IPS DF 4.7 (cell line): ENCODE measurements around the gene PHKA1.
"Not testable (repeated sequence)": the region's sequence is repeated elsewhere in the genome, so short reads cannot be mapped to it uniquely, and the experiment has no call there.

ENCODE experiments used
- DNase-seq: peaks from one replicate; pipeline ENCODE4 v3.0.0-alpha.2; 2013; ENCODE audit warnings: low spot score; ENCODE audit errors: extremely low read depth

PHKA1 gene

DNA sequence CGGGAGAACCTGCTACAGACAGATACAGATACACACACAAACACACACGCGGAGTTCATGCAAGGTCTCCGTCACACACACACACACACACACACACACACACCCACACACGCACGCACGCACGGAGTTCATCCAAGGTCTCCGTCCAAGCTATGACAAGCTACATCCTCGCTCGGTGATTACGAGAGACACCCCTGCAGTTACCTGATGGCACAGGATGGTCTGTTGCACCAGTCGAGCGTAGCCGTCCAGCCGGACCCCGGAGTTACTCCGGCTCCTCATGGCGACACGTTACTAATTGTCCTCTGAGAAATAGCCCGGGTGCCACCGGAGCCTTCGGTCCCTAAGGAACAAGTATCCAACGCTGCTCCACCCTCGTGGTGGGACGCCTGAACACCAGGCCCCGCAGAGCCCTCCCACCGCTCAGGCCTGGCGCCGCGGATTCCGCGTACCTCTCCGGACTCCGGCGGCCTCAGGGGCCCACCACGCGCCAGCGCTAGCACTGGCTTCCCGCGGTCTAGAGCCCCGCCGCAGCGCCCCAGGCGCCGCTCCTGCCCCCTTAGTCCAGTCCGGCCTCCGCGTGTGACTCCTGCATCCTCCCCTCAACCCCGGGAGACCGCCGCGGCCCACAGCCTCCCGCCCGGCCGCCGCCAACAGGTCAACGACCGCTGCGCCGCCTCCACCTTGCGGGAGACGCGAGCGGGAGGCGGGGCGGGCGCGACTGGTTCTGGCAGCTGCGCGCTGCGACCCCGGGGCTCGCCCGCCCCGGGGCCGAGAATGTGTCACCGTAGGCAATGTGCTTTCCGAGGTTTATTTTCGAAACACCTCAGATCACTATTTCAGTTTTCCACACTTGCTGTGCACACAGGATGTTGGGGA lies at the start of gene PHKA1:
Gene PHKA1, minus strand, starts transcription at position 708 of the 879 bp plus-strand sequence. Its CDS starts 426 bp downstream, at position 282.
- DNase-seq = not testable (repeated sequence)

DNA sequence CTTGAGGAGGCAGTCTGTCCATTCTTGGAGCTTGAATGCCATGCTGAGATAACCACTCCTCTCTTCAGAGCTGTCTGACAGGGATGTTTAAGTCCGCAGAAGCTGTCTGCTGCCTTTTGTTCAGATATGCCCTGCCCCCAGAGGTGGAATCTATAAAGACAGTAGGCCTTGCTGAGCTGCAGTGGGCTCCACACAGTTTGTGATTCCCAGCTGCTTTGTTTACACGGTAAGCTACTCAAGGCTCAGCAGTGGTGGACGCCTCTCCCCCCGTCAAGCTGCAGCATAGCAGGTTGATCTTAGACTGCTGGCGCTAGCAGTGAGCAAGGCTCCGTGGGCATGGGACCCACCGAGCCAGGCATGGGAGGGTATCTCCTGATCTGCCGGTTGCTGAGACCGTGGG lies 46.3 kb upstream of the PHKA1 start:
- DNase-seq = not testable (repeated sequence)

DNA sequence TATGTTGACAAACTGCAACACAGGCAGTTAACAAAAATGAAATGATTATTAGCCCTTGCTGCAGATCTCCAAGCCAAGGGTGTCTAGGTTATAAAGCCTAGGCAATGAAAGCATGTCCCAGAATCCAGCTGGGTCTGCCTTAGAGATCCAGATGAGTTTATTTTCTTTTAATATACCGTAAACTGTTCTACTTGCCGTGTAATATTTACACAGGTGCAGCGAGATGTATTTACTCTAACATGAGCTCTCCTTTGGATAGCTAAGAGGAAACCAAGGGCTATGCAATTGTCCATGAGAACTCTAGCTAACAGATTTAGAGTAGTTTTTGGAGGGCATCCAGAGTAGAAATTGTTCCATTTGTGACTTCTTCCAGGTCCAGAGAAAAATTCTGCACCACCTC lies 34.4 kb upstream of the PHKA1 start:
- DNase-seq = not testable (repeated sequence)

DNA sequence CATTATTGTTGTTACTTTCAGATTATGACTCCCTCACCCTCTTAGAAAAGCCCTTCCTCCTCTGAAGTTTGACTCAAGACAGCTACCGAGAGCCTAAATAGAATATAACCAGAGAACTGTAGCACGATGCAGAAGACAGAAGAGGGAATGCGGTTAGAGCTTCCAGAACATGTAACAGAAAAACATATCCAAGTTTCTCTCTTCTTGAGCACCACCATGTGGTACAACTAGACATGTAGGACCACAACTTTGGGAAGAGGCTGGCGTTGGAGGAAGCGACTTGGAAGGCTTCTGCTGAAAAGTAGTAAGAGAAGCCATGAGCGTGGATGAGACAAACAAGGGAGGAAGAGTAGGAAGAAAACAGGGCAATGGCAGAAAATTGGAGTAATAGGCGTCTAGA lies 31.4 kb upstream of the PHKA1 start:
- DNase-seq = not testable (repeated sequence)

GRCh38 chrX:72735561-72735960 lies 21.5 kb upstream of the PHKA1 start:
- no peak for DNase-seq

DNA sequence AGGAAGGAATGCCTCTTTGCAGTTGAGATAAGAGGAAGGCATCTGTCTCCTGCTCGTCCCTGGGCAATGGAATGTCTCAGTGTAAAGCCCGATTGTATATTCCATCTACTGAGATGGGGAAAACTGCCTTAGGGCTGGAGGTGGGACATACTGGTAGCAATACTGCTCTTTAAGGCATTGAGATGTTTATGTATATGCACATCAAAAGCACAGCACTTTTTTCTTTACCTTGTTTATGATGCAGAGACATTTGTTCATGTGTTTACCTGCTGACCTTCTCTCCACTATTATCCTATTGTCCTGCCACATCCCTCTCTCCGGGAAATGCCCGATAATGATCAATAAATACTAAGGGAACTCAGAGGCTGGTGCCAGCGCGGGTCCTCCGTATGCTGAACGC lies 19.5 kb upstream of the PHKA1 start:
- not testable (repeated sequence) for DNase-seq

- no peak for DNase-seq
Measured at GRCh38 chrX:72727846-72728245, 13.7 kb upstream of the PHKA1 start.

GRCh38 chrX:72716766-72717165 lies 2.7 kb upstream of the PHKA1 start:
- no peak for DNase-seq

GRCh38 chrX:72715546-72715945 lies 1.4 kb upstream of the PHKA1 start:
- no peak for DNase-seq

GRCh38 chrX:72714478-72714916 lies 391 bp upstream of the PHKA1 start:
- no peak for DNase-seq

GRCh38 chrX:72713130-72713529 lies 976 bp downstream of the PHKA1 start:
- no peak for DNase-seq

- no peak for DNase-seq
Measured at GRCh38 chrX:72712094-72712755, 1.9 kb downstream of the PHKA1 start.

DNA sequence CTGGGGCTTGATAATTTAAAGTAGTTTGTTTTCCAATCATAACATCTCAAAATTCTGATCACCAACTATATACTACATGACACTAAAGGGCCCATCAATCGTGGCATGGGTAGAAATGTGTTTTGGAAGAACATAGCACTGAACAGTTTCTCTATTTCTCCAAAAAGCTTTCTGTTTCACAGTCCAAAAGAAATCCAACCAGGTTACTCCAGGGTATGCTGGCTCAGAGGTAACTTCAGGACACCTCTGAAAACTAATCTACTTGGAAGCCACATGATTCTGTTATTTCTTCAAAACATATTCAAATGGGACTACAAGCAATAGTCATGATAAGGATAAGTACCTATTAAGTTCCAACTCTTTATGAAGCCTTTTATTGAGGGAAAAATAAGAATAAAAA lies 8.3 kb downstream of the PHKA1 start:
- DNase-seq = no peak

- DNase-seq = no peak
Measured at GRCh38 chrX:72705111-72705510, 9.0 kb downstream of the PHKA1 start.

- no peak for DNase-seq
Measured at GRCh38 chrX:72694170-72694569, 19.9 kb downstream of the PHKA1 start.

- DNase-seq = no peak
Measured at GRCh38 chrX:72693477-72693876, 20.6 kb downstream of the PHKA1 start.

- no peak for DNase-seq
Measured at GRCh38 chrX:72687396-72687795, 26.7 kb downstream of the PHKA1 start.

DNA sequence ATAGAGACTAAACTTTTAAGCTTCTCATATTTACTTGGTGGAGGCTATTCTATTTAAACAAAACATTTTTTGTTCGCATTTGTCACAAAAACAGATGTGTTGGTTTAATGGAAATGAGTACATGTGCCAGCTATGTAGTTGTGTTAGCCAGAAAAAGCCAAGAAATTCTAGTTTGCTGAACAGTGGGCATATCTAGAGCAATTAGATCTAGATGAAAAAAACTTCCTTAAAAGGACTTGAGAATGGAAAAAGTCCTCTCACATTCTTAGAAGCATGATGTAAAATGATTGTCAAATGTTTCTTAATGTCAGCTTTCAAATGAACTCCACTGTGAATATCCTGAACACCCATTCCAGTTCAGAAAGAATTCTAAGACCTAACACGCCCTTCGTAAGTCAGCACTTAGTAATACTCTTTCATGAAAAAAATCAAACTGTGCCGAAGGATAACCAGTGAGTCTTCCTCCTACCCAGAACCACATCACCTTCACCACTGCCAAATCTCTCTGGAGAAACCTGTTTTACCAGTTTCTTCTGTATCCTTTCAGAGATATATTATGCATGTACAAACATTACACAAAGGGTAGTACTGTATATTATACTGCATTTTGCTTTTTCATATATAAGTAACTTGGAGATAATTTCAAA lies 28.2 kb downstream of the PHKA1 start:
- DNase-seq = no peak

DNA sequence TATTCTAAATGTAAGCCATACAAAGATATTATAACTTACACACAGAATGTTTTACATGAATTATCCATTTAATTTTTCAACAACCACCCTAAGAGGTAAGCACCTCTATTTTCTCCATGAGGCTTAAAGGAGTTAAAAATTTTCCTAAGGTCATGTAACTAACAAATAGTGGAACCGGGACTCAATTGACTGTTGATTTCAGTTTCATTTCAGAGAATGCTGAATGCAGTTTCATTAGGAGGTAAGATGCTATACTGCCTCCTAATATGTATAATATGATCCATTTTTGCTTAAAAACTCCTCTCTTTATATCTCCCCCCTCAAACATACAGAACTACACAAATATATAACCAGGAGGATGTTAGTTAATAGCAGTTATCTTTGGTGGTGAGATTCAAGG lies 29.1 kb downstream of the PHKA1 start:
- no peak for DNase-seq

- no peak for DNase-seq
Measured at GRCh38 chrX:72683631-72684030, 30.5 kb downstream of the PHKA1 start.

GRCh38 chrX:72676465-72676864 lies 37.6 kb downstream of the PHKA1 start:
- DNase-seq = no peak

DNA sequence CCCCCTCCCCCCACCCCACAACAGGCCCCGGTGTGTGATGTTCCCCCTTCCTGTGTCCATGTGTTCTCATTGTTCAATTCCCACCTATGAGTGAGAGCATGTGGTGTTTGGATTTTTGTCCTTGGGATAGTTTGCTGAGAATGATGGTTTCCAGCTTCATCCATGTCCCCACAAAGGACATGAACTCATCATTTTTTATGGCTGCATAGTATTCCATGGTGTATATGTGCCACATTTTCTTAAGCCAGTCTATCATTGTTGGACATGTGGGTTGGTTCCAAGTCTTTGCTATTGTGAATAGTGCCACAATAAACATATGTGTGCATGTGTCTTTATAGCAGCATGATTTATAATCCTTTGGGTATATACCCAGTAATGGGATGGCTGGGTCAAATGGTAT lies 40.2 kb downstream of the PHKA1 start:
- DNase-seq = not testable (repeated sequence)
